ENCODE results near the gene OMP.
A peak's percentile ranks its signal among the peaks of the same experiment; 100 is the strongest.
"Not testable (repeated sequence)": the region's sequence is repeated elsewhere in the genome, so short reads cannot be mapped to it uniquely, and the experiment has no call there.

OMP gene

DNA sequence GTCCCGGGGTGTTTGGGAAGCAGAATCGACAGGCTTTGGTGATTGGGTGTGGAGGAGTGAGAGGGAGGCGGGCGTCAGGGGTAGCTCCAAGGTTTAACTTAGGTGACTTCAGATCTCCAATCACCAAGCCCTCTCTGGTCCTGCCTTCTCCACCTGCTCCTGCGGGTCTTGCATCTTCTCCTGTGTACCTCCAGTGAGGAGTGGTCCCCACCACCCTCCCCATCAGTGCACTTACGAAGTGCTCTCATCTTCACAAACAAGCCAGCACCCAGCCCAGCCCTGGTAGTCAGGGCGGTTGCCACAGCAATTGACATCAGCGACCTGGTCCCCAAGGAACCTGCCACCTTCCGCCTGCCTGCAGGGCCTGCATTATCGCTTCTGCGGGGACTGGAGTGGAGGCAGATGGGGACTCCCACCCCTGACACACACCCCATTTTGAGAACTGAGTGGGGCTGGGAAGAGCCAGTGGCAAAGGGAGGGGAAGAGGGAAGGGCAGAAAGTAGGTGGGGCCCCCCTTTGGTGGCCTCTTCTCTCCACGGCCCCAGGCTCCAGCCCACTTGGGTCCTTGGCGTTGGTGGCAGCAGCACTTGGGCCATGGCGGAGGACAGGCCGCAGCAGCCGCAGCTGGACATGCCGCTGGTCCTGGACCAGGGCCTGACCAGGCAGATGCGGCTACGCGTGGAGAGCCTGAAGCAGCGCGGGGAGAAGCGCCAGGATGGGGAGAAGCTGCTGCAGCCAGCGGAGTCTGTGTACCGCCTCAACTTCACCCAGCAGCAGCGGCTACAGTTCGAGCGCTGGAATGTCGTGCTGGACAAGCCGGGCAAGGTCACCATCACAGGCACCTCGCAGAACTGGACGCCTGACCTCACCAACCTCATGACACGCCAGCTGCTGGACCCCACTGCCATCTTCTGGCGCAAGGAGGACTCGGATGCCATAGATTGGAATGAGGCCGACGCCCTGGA is at the start of gene OMP:
Gene OMP, plus strand, starts transcription at position 595 of the 965 bp plus-strand sequence. Its CDS starts 0 bp downstream, at position 595.
- no peak for DNase-seq (ENCODE audit: low read depth)

DNA sequence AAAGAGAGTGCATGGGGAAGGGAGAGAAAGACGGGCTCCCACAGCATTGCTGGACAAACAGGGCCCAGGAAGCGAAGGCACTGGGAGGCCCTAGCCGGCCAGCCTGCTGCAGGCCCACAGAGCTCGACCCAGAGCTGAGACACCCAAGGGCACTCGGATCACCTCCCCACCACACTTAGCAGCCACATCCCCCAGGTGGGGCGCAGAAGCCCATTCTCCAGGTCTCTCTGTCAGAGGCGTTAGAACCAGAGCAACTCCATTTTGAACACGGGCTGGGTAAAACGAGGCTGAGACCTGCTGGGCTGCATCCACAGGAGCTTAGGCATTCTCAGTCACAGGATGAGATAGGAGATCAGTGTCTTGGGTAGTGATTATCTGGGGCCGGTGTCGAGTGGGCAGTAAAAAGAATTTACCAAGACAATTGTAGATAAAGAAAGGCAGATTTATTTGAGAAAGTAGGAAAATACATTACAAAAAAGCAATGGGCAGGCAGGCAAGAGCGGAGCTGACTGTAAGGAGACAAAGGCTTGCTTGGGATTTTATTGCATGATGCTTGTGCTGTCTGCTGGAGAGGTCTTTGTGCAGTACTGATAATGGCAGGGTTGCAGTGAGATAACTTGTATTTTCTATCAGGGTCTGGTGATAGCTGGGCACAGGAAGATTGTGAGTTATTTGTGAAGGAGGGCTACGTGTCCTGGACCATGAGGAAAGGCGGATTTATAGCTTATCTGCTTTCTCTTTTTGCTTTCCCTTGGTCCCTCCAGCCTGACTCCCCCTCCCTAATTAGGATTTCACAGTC is 49.2 kb upstream of the OMP start:
- DNase-seq (ENCODE audit: low read depth), result no peak

GRCh38 chr11:77054084-77054483 is 48.6 kb upstream of the OMP start:
- no peak for DNase-seq (ENCODE audit: low read depth)

- DNase-seq (ENCODE audit: low read depth), result no peak
Observed at GRCh38 chr11:77055101-77055561, 47.5 kb upstream of the OMP start.

DNA sequence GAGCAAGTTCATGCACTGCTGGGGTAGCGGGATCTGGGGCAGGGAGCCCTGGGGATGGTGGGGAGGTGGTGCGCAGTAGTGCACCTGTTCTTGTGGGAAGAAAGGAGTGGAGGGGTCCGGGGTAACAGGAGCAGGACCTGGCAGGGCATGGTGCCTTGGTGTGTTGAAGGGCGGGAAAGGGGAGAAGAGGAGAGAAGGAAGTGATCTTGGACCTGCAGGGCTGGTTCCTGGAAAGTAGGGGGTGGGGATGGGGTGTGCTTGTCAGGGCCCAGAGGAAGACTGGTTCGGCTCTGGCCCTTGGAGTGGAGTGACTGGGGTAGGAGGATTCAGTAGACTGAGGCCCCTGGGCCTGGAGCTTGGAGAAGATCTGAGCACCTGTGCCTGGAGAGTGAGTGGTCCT is 46.7 kb upstream of the OMP start:
- no peak for DNase-seq (ENCODE audit: low read depth)

DNA sequence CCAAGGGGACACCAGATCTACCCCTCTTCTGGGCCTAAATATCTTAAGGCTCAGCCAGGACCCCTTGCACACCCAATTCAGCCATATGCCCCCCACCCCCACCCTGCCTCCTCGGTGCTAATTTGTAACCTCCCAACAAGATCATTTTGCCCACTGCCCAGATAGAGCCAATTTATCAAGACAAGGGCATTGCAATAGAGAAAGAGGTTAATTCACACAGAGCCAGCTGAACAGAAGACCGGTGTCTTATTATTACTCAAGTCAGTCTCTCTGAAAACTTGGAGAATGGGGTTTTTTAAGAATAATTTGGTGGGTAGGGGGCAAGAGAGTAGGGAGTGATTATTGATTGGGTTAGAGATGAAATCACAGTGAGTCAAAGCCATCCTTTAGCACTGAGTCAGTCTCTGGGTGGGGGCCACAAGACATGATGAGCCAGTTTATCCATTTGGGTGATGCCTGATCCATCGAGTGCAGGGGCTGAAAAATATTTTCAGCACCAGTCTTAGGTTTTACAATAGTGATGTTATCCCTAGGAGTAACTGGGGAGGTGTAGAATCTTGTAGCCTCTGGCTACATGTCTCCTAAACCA is 45.7 kb upstream of the OMP start:
- peak; percentile 19 for DNase-seq (ENCODE audit: low read depth)

- DNase-seq (ENCODE audit: low read depth), result no peak
Observed at GRCh38 chr11:77057938-77058474, 44.6 kb upstream of the OMP start.

- DNase-seq (ENCODE audit: low read depth), result no peak
Observed at GRCh38 chr11:77058900-77059299, 43.7 kb upstream of the OMP start.

GRCh38 chr11:77059806-77060205 is 42.8 kb upstream of the OMP start:
- no peak for DNase-seq (ENCODE audit: low read depth)

- no peak for DNase-seq (ENCODE audit: low read depth)
Observed at GRCh38 chr11:77060234-77060633, 42.4 kb upstream of the OMP start.

GRCh38 chr11:77061258-77061657 is 41.4 kb upstream of the OMP start:
- not testable (repeated sequence) for DNase-seq (ENCODE audit: low read depth)

- no peak for DNase-seq (ENCODE audit: low read depth)
Observed at GRCh38 chr11:77062924-77063323, 39.7 kb upstream of the OMP start.

DNA sequence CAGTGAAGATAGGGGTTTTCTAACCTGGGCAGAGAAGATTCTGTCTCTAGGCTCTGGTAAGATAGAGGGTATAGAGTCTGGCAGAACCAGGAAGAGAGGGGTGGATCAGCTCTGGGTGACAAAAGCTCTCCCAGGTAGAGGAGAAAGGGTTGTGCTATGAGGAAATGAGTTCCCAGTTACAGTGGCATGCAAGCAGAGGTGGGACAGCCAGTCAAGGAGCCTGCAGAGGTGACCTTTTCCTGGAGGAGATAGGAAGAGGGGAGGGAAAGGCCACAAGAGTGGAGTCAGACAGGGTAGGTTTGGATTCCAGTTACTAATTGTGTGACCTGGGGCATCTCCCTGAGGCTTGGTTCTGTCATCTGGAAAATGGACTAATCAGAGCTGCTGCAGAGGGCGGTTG is 39.2 kb upstream of the OMP start:
- no peak for DNase-seq (ENCODE audit: low read depth)

GRCh38 chr11:77063861-77064260 is 38.8 kb upstream of the OMP start:
- DNase-seq (ENCODE audit: low read depth), result no peak

DNA sequence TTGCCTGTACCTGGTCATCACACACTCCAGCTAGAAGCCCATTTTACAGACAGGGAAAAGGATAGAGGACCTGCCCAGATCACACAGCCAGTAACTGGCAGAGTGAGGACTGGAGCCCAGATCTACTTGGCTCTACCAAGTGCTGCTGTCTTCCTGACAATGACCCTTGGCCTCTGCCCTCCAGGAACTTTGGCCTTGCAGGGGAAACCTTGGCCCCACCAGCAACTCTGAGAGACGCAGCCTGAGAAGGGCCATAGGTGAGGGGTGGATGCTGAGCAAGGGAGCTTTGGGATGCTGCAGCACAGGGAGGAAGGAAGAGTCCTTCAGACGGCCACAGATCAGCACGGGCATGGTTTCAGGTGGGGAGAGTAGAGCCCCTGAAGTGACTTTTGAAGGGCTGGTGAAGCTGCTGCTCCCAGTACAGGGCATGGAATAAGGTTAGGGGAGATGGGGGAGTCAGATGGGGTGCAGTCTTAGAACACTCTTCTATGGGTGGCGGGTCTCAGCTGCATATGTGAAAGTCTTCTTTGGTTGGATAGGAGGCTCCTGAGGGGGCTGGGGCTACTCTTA is 37.9 kb upstream of the OMP start:
- DNase-seq (ENCODE audit: low read depth), result no peak

DNA sequence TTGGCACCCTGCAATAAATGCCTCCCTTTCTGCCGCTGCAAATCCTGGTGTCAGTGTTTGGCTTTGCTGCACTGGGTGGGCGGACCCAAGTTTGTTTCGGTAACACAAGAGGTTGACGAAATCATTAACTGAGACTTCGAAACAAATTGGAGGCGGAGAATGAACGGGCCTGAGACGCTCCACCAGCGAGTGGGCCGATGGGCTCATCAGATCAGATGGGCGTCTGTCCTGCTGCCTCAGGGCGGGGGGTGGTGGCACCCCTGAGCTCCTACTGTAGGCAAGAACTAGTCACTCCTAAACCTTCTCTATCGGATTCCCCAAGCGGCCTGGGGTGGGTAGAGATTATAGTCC is 36.8 kb upstream of the OMP start:
- DNase-seq (ENCODE audit: low read depth), result no peak

GRCh38 chr11:77066229-77067042 is 36.2 kb upstream of the OMP start, which contains the start of gene CAPN5:
CAPN5 (plus strand) TSS chr11:77066971; CDS start chr11:77084887, 17,916 bp downstream.
- DNase-seq (ENCODE audit: low read depth), result peak; percentile 92

GRCh38 chr11:77067861-77068443 is 34.7 kb upstream of the OMP start:
- DNase-seq (ENCODE audit: low read depth), result no peak

DNA sequence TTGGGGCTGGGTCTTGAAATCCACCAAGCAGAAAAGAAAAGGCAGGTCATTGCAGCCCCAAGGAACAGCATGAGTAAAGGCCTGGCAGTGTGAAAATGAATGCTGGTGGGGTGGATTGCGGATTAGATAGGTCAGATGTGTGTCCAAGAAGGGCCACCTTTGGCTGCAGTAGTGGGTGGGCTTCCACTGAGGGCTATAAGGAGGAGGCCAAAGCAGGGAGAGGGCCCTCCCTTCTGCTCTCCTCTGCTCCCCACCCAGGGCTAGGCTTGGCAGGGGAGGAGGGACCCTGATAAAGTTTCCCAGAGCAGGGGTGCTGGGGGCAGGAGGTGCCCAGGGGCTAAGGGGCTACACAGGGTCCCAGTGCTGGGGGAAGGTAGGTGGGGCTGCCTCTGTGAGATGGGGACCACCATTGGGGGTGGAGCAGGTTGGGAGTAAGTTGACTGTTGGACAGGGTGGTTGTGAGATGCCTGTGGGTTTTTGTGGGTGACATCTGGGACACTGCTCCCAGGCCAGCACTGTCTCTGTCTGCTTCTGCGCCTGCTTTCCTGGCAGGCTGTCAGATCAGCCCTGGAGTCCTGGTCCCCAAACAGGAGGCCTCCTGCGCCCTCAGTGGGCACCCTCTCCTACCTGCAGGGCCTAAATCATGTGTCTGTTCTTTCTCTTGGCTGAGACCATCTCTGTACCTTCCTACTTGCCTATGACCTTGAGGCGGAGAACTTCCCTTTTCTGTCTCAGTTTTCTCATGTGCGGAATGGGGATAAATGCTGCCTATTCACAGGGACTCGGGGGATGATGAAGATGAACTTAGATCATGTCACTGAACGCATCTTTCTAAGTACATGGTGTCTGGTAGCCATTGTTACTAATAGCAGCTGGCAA is 33.9 kb upstream of the OMP start:
- DNase-seq (ENCODE audit: low read depth), result no peak
